H1 (cell line): Measurements from ENCODE around the gene CHMP4A. TPM values are rescaled to one million over a fixed set of nuclear protein-coding genes. Genes with fewer than 3 reads are reported as not detected.

Experiments
- CTCF ChIA-PET: fragments of 300-600 bp; sonication (Branson Sonifier 250); formaldehyde crosslinking; loops from one replicate; lab custom pipeline; 2021; ENCODE audit not compliant: partially characterized antibody; lab: Charles Lee
- POLR2A ChIA-PET: fragments of 300-600 bp; sonication (Branson Sonifier 250); formaldehyde crosslinking; loops from one replicate; lab custom pipeline; 2021; ENCODE audit warnings: inconsistent platforms; ENCODE audit not compliant: partially characterized antibody; lab: Charles Lee
- DNase-seq, 2 experiments: peaks; one replicate each; pipeline versions ENCODE4 v3.0.0 to v3.0.0-alpha.2; 2010 to 2022; ENCODE audit warnings: low spot score in 2 of 2, low read depth in 1 of 2, mixed read lengths in 1 of 2
- FAIRE-seq: peaks from 2 replicates; lab custom pipeline; 2011; peaks lifted over from hg19 to GRCh38; lab: Jason Lieb, UNC
- H2AFZ ChIP-seq: 2 replicates; pipeline ENCODE4 v1.8.1; 2012; ENCODE audit warnings: low read length, inconsistent platforms
- H2AK5ac ChIP-seq: 2 replicates; pipeline ENCODE4 v1.6.1; 2013; ENCODE audit warnings: low read depth, low read length
- H2BK120ac ChIP-seq: replicated peaks from 2 replicates; pipeline ENCODE3; 2013; ENCODE audit warnings: low read depth, low read length, inconsistent platforms
- H2BK12ac ChIP-seq: 2 replicates; pipeline ENCODE4 v1.6.1; 2013; ENCODE audit warnings: low read depth, low read length
- H2BK15ac ChIP-seq: 2 replicates; pipeline ENCODE4 v1.6.1; 2013; ENCODE audit warnings: low read length
- H2BK20ac ChIP-seq: 2 replicates; pipeline ENCODE4 v1.6.1; 2013; ENCODE audit warnings: low read length
- H2BK5ac ChIP-seq: 2 replicates; pipeline ENCODE4 v1.6.1; 2013; ENCODE audit warnings: low read depth, low read length
- H3K14ac ChIP-seq: 2 replicates; pipeline ENCODE4 v1.6.1; 2013; ENCODE audit warnings: inconsistent platforms; ENCODE audit not compliant: insufficient read length
- H3K18ac ChIP-seq: 2 replicates; pipeline ENCODE4 v1.6.1; 2013; ENCODE audit warnings: low read length; ENCODE audit errors: extremely low read depth
- H3K23ac ChIP-seq: 2 replicates; pipeline ENCODE4 v1.6.1; 2013; ENCODE audit warnings: inconsistent platforms; ENCODE audit not compliant: insufficient read length
- H3K23me2 ChIP-seq: 2 replicates; pipeline ENCODE4 v1.6.1; 2013; ENCODE audit warnings: low read depth, low read length
- H3K27ac ChIP-seq: 2 replicates; pipeline ENCODE4 v1.6.1; 2011; ENCODE audit warnings: low read depth, low read length, inconsistent platforms
- H3K27me3 ChIP-seq, 4 experiments: replicated peaks in 1 of 4; 1 replicate in 1 of 4; 2 replicates in 3 of 4; pipeline versions ENCODE4 v1.6.1 to v1.8.1; 2011 to 2013; ENCODE audit warnings: low read length in 3 of 4, mild to moderate bottlenecking in 3 of 4, inconsistent platforms in 2 of 4, mixed read lengths in 2 of 4, moderate library complexity in 1 of 4; ENCODE audit not compliant: control insufficient read depth in 3 of 4, insufficient read depth in 3 of 4; ENCODE audit errors: extremely low read depth in 1 of 4
- H3K36me3 ChIP-seq, 4 experiments: 2 replicates each; pipeline versions ENCODE4 v1.6.1 to v1.8.1; 2011 to 2013; ENCODE audit warnings: mild to moderate bottlenecking in 4 of 4, low read length in 3 of 4, moderate library complexity in 2 of 4, control low read depth in 1 of 4, inconsistent platforms in 1 of 4; ENCODE audit not compliant: insufficient read depth in 4 of 4, control insufficient read depth in 2 of 4
- H3K4ac ChIP-seq: replicated peaks from 2 replicates; pipeline ENCODE3; 2013; ENCODE audit warnings: low read length, low read depth, mixed read lengths, inconsistent platforms; ENCODE audit not compliant: insufficient read length
- H3K4me1 ChIP-seq, 4 experiments: replicated peaks in 1 of 4; 1 replicate in 1 of 4; 2 replicates in 3 of 4; pipeline versions ENCODE4 v1.6.1 to v1.8.1; 2011 to 2013; ENCODE audit warnings: low read length in 3 of 4, inconsistent platforms in 2 of 4, mixed read lengths in 1 of 4; ENCODE audit not compliant: insufficient read depth in 4 of 4, control insufficient read depth in 3 of 4
- H3K4me2 ChIP-seq, 2 experiments: 2 replicates each; pipeline versions ENCODE4 v1.6.1 to v1.8.1; 2011 to 2013; ENCODE audit warnings: low read depth in 2 of 2, low read length in 2 of 2, control low read depth in 1 of 2, inconsistent platforms in 1 of 2, mild to moderate bottlenecking in 1 of 2; ENCODE audit not compliant: insufficient read depth in 1 of 2
- H3K4me3 ChIP-seq, 4 experiments: fragments of 200-600, 300-600 bp in 1 of 4; sonication (generic), shearing (Covaris generic), sonication (Bioruptor Twin) in 1 of 4; 2 replicates each; pipeline versions ENCODE4 v1.5.1 to v1.8.1; 2011 to 2016; ENCODE audit warnings: low read length in 4 of 4, low read depth in 3 of 4, control low read depth in 2 of 4, inconsistent platforms in 2 of 4, mild to moderate bottlenecking in 2 of 4, mixed read lengths in 1 of 4, moderate library complexity in 1 of 4; ENCODE audit not compliant: insufficient read depth in 2 of 4; ENCODE audit errors: extremely low read depth in 1 of 4
- H3K56ac ChIP-seq: replicated peaks from 2 replicates; pipeline ENCODE3; 2013; ENCODE audit warnings: low read depth, mild to moderate bottlenecking, mixed read lengths, low read length, inconsistent platforms; ENCODE audit not compliant: insufficient read length
- H3K79me1 ChIP-seq: 2 replicates; pipeline ENCODE4 v1.6.1; 2013; ENCODE audit warnings: low read depth, low read length, control low read depth
- H3K79me2 ChIP-seq, 2 experiments: 2 replicates each; pipeline versions ENCODE4 v1.6.1 to v1.8.1; 2012 to 2013; ENCODE audit warnings: low read length in 2 of 2, mild to moderate bottlenecking in 2 of 2, inconsistent platforms in 1 of 2; ENCODE audit not compliant: insufficient read depth in 2 of 2, control insufficient read depth in 1 of 2
- H3K9ac ChIP-seq, 4 experiments: replicated peaks in 1 of 4; 1 replicate in 1 of 4; 2 replicates in 3 of 4; pipeline versions ENCODE4 v1.6.1 to v1.8.1; 2011 to 2013; ENCODE audit warnings: low read depth in 3 of 4, low read length in 3 of 4, control low read depth in 2 of 4, mild to moderate bottlenecking in 2 of 4, moderate library complexity in 2 of 4, inconsistent platforms in 1 of 4; ENCODE audit errors: extremely low read depth in 1 of 4
- H3K9me3 ChIP-seq, 2 experiments: 2 replicates each; pipeline versions ENCODE4 v1.6.1 to v1.8.1; 2012 to 2013; ENCODE audit warnings: mild to moderate bottlenecking in 2 of 2, moderate library complexity in 2 of 2, control low read depth in 1 of 2, inconsistent platforms in 1 of 2, low read depth in 1 of 2, low read length in 1 of 2, mixed read lengths in 1 of 2; ENCODE audit not compliant: insufficient read depth in 2 of 2
- H4K20me1 ChIP-seq, 2 experiments: replicated peaks in 1 of 2; 2 replicates each; pipeline versions ENCODE3 to v1.8.1; 2011 to 2013; ENCODE audit warnings: inconsistent platforms in 2 of 2, low read length in 2 of 2, mild to moderate bottlenecking in 1 of 2; ENCODE audit not compliant: insufficient read depth in 2 of 2, control insufficient read depth in 1 of 2
- H4K5ac ChIP-seq: 2 replicates; pipeline ENCODE4 v1.6.1; 2013; ENCODE audit warnings: low read length, low read depth, mixed read lengths, inconsistent platforms; ENCODE audit not compliant: insufficient read length
- H4K8ac ChIP-seq: 2 replicates; pipeline ENCODE4 v1.8.0; 2013; ENCODE audit warnings: mild to moderate bottlenecking, moderate library complexity, low read length, inconsistent platforms; ENCODE audit not compliant: insufficient read depth; ENCODE audit errors: extremely low read depth
- H4K91ac ChIP-seq: replicated peaks from 2 replicates; pipeline ENCODE3; 2013; ENCODE audit warnings: low read length, mixed read lengths, inconsistent platforms; ENCODE audit not compliant: insufficient read length
- CBX8 ChIP-seq: fragments of 300-800, 300-1000 bp; sonication (generic); IDR thresholded peaks from 2 replicates; pipeline ENCODE4 v1.7.1; 2016; ENCODE audit warnings: low read depth, low read length, borderline replicate concordance
- CEBPB ChIP-seq: IDR thresholded peaks from 2 replicates; pipeline ENCODE4 v1.6.1; 2012; ENCODE audit warnings: low read depth, low read length
- CHD1 ChIP-seq: IDR thresholded peaks from 2 replicates; pipeline ENCODE4 v1.6.1; 2012; ENCODE audit warnings: low read depth, low read length, improper control_type of control experiment
- EGR1 ChIP-seq: IDR thresholded peaks from 2 replicates; pipeline ENCODE4 v1.6.1; 2011; ENCODE audit warnings: low read depth, low read length, borderline replicate concordance
- GABPA ChIP-seq: IDR thresholded peaks from 2 replicates; pipeline ENCODE4 v1.6.1; 2011; ENCODE audit warnings: mild to moderate bottlenecking, low read length, moderate library complexity, borderline replicate concordance; ENCODE audit not compliant: insufficient read depth
- HDAC6 ChIP-seq: IDR thresholded peaks from one replicate; pipeline ENCODE4 v1.7.1; 2012; ENCODE audit warnings: low read depth, mild to moderate bottlenecking, inconsistent platforms, low read length, moderate library complexity
- NRF1 ChIP-seq: IDR thresholded peaks from 2 replicates; pipeline ENCODE4 v1.6.1; 2011; ENCODE audit warnings: mild to moderate bottlenecking, low read depth, low read length, improper control_type of control experiment
- SAP30 ChIP-seq: fragments of 300-600 bp; sonication (generic); IDR thresholded peaks from 2 replicates; pipeline ENCODE4 v1.7.1; 2012; ENCODE audit warnings: low read length, moderate library complexity, mild to moderate bottlenecking, inconsistent platforms; ENCODE audit not compliant: insufficient read depth, insufficient replicate concordance
- SP2 ChIP-seq: IDR thresholded peaks from 2 replicates; pipeline ENCODE4 v1.6.1; 2012; ENCODE audit warnings: mild to moderate bottlenecking, low read length, inconsistent platforms
- WGBS, 2 experiments: shearing (Covaris generic) in 1 of 2; methylation state at CpG; one replicate each; pipeline versions ENCODE4 v1.1.6 to v1.1.7; 2013 to 2015; ENCODE audit warnings: low lambda C conversion rate in 2 of 2, mixed read lengths in 2 of 2, inconsistent platforms in 1 of 2, low coverage in 1 of 2, missing lambda C conversion rate in 1 of 2; ENCODE audit not compliant: insufficient replicate concordance in 2 of 2, insufficient coverage in 1 of 2, insufficient read length in 1 of 2; ENCODE audit errors: extremely low coverage in 1 of 2, missing lambda C conversion rate in 1 of 2; 5-methylcytosine and 5-hydroxymethylcytosine counted together
- polyA plus RNA-seq, 7 experiments: library from polyadenylated mRNA; depleted of rRNA in 3 of 7; stranded (reverse) in 5 of 7; unstranded in 2 of 7; fragments of >200 nt in 5 of 7; fragments of 200-250 nt in 2 of 7; gene quantifications; 1 replicate in 5 of 7; 2 replicates in 1 of 7; 4 replicates in 1 of 7; pipeline versions ENCODE4 v1.2.1 to v1.2.3, GENCODE V29; 2011 to 2013; ENCODE audit warnings: missing spikeins in 2 of 7, mixed read lengths in 2 of 7
- total RNA-seq: library from RNA; stranded (reverse); fragmentation: NEBNext Ultra II Directional; extraction: Animal tissue kit (Norgen Biotek cat#: 25700); gene quantifications from 2 replicates; pipeline ENCODE4 v1.2.1, GENCODE V29; 2021
- TF ChIP-seq, protein P1 (sequence below), 3 experiments: IDR thresholded peaks; 1 replicate in 2 of 3; 2 replicates in 1 of 3; pipeline versions ENCODE4 v1.5.1 to v1.6.1; 2011; ENCODE audit warnings: low read length in 3 of 3, mild to moderate bottlenecking in 3 of 3, inconsistent platforms in 2 of 3, low read depth in 1 of 3, moderate library complexity in 1 of 3; ENCODE audit not compliant: insufficient read depth in 1 of 3; ENCODE audit errors: control extremely low read depth in 1 of 3

The CHMP4A gene
- total and polyA plus RNA-seq, 2 of the 8 experiments (the other 6 are each of a cell fraction or from before 2014, with no cell fraction given): 32.9 to 37.6 TPM

DNA sequence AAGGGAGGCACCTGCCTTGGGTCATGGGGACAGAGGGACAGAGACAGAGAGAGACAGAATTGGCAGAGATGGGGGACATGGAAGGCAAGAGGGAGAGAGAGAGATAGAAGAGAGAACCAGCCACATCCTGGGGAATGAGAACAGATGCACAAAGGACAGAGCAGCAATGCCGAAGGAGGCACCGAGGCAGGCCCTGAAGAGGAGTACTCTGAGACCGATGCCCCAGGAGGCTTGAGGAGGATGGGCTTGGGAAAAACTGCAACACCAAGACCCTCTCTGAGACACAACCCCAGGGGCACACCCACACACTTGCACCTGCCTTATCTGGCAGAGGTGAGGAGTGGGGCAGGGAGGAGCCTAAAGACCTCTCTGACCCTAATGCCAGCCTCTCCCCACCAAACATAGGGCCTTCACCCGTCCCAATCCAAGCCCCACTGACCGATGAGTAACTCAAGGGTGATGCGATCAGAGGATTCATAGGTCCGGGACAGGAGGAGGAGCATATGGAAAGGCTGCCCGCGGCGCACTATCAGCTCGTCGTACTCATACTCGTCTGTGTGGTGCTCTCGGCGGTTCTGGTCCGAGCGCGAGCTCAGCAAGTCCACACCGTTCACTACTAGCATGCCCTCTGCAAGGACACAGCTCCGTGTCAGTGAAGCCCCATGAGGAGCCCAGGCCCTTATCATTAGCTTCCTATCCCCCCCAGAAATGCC is 48.1 kb upstream of the CHMP4A start:
- DNase-seq (no peak), FAIRE-seq (no peak)
- Histone ChIP-seq H3K4ac (no peak overlapping the region), H4K91ac (no peak overlapping the region), H4K5ac (no peak overlapping the region), H3K23me2 (no peaks in the 10 kb centered on the region), H3K27ac (no peak overlapping the region), H2BK120ac (no peak overlapping the region), H3K18ac (no peak overlapping the region), H3K79me2 (no peaks in the 10 kb centered on the region), H3K27me3 (no peaks in the 10 kb centered on the region; a peak in 1 of 7 replicates), H2AK5ac (no peak overlapping the region), H4K8ac (no peak overlapping the region), H3K4me2 (no peak overlapping the region), H3K4me1 (peaks cover 0 to 2% (median 0%) of the 10 kb centered on the region in 4 experiments; a peak in 1 of 7 replicates), H2BK12ac (no peak overlapping the region), H2BK15ac (no peak overlapping the region), H3K9me3 (no peaks in the 10 kb centered on the region), H2BK20ac (no peak overlapping the region), H3K9ac (no peak overlapping the region; a peak in 1 of 7 replicates), H3K23ac (no peak overlapping the region), H2BK5ac (no peak overlapping the region; the same call in 1 of the 2 replicates), H3K4me3 (no peak overlapping the region), H3K56ac (no peak overlapping the region), H4K20me1 (peaks cover 0 to 2% of the 10 kb centered on the region in 2 experiments), H3K14ac (no peak overlapping the region), H3K36me3 (no peaks in the 10 kb centered on the region; a peak in 1 of 8 replicates), H2AFZ (no peak overlapping the region), H3K79me1 (no peaks in the 10 kb centered on the region)
- ChIA-PET POLR2A (interaction anchor here (0.8 to 3.9 kb wide), 10 partner anchors 10 to 66 kb away, joined by 3 to 14 read pairs (median 4); partner anchors contain the start of genes RABGGTA, TINF2 and TM9SF1), CTCF (interaction anchor here (0.6 to 6.2 kb wide), 15 partner anchors 8 to 1285 kb away, joined by 3 to 30 read pairs (median 5); partner anchors contain the start of genes CIDEB, RABGGTA and TINF2)
- 84% methylated on average over 20 of the region's 20 CpGs; no CpG with 5 or more reads in 1 of the 2 experiments for WGBS, 2 experiments
- TF ChIP-seq CHD1: no peak
- TF ChIP-seq SAP30: no peak
- no peak for TF ChIP-seq CBX8
- TF ChIP-seq EGR1: no peak
- TF ChIP-seq SP2: no peak
- TF ChIP-seq HDAC6: no peak
- TF ChIP-seq, protein P1, sequence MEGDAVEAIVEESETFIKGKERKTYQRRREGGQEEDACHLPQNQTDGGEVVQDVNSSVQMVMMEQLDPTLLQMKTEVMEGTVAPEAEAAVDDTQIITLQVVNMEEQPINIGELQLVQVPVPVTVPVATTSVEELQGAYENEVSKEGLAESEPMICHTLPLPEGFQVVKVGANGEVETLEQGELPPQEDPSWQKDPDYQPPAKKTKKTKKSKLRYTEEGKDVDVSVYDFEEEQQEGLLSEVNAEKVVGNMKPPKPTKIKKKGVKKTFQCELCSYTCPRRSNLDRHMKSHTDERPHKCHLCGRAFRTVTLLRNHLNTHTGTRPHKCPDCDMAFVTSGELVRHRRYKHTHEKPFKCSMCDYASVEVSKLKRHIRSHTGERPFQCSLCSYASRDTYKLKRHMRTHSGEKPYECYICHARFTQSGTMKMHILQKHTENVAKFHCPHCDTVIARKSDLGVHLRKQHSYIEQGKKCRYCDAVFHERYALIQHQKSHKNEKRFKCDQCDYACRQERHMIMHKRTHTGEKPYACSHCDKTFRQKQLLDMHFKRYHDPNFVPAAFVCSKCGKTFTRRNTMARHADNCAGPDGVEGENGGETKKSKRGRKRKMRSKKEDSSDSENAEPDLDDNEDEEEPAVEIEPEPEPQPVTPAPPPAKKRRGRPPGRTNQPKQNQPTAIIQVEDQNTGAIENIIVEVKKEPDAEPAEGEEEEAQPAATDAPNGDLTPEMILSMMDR (IDR thresholded peaks at IDR 0.05; ENCODE audit: control extremely low read depth in 1 of 3, insufficient read depth in 1 of 3, low read depth in 1 of 3, low read length in 3 of 3): no peak
- no peak for TF ChIP-seq GABPA
- no peak for TF ChIP-seq NRF1
- TF ChIP-seq CEBPB: no peak
